Lower leg skin (tissue), 4 donors: ENCODE measurements around the gene FANCL. TPM values are rescaled to one million over a fixed set of nuclear protein-coding genes. Genes with fewer than 3 reads are reported as not detected.
"Not testable (repeated sequence)": the region's sequence is repeated elsewhere in the genome, so short reads cannot be mapped to it uniquely, and the experiment has no call there.

Experiments used
- DNase-seq, 2 donors: peaks; one replicate each; pipeline ENCODE4 v3.0.0-alpha.2; 2019; ENCODE audit warnings: low spot score in 2 of 2
- H3K4me3 ChIP-seq: fragments of 200-600 bp; sonication (generic); 2 replicates; pipeline ENCODE4 v1.5.1; 2017; ENCODE audit warnings: mild to moderate bottlenecking, low read depth; ENCODE audit not compliant: poor library complexity, severe bottlenecking
- POLR2A ChIP-seq, 2 donors: fragments of 450-650 bp; IDR thresholded peaks; one replicate each; pipeline ENCODE4 v1.6.1; 2016 to 2017; ENCODE audit warnings: antibody characterized with exemption in 2 of 2, mild to moderate bottlenecking in 1 of 2, moderate library complexity in 1 of 2
- WGBS, 2 donors: methylation state at CpG; one replicate each; pipeline ENCODE4 v1.1.5; 2018; 5-methylcytosine and 5-hydroxymethylcytosine counted together
- intact Hi-C: fragments of 100-400 bp; cut with DNase I; formaldehyde crosslinking; loops from one replicate; pipeline ENCODE4 v1.15.0; 2023; ENCODE audit warnings: low total_unique reads
- total RNA-seq, 4 donors: library from RNA; depleted of rRNA; stranded (reverse); fragments of >200 nt; gene quantifications; one replicate each; pipeline ENCODE4 v1.1.0, GENCODE V29; 2016
- TF ChIP-seq, protein P1 (sequence below), 3 donors: fragments of 450-650 bp; IDR thresholded peaks; one replicate each; pipeline ENCODE4 v1.5.1; 2016; ENCODE audit warnings: antibody characterized with exemption in 3 of 3, mild to moderate bottlenecking in 3 of 3, moderate library complexity in 2 of 3

Gene FANCL
- total RNA-seq, 4 donors from 2014 or later = 8.2 to 11.1 (median 9.3) TPM

GRCh38 chr2:58195662-58196061 is 45.5 kb downstream of the FANCL start:
- DNase-seq = no peak
- intact Hi-C loops = no loop called here
- H3K4me3 ChIP-seq = no peak overlapping the region
- TF ChIP-seq, protein P1, sequence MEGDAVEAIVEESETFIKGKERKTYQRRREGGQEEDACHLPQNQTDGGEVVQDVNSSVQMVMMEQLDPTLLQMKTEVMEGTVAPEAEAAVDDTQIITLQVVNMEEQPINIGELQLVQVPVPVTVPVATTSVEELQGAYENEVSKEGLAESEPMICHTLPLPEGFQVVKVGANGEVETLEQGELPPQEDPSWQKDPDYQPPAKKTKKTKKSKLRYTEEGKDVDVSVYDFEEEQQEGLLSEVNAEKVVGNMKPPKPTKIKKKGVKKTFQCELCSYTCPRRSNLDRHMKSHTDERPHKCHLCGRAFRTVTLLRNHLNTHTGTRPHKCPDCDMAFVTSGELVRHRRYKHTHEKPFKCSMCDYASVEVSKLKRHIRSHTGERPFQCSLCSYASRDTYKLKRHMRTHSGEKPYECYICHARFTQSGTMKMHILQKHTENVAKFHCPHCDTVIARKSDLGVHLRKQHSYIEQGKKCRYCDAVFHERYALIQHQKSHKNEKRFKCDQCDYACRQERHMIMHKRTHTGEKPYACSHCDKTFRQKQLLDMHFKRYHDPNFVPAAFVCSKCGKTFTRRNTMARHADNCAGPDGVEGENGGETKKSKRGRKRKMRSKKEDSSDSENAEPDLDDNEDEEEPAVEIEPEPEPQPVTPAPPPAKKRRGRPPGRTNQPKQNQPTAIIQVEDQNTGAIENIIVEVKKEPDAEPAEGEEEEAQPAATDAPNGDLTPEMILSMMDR (IDR thresholded peaks at IDR 0.05) = no peak
- TF ChIP-seq POLR2A (IDR thresholded peaks at IDR 0.05) = no peak
- WGBS, 2 donors = 92 to 97% methylated on average over 1 of the region's 1 CpG

GRCh38 chr2:58194458-58194857 is 46.7 kb downstream of the FANCL start:
- 87 to 95% methylated on average over 2 of the region's 2 CpGs for WGBS, 2 donors
- no peak overlapping the region for H3K4me3 ChIP-seq
- DNase-seq = no peak
- no peak for TF ChIP-seq POLR2A (IDR thresholded peaks at IDR 0.05)
- TF ChIP-seq, protein P1 (IDR thresholded peaks at IDR 0.05) = no peak
- intact Hi-C loops = no loop called here

- H3K4me3 ChIP-seq, intact Hi-C loops, DNase-seq: not testable (repeated sequence)
- WGBS, 2 donors = 94 to 98% methylated on average over 6 of the region's 6 CpGs
Observed at GRCh38 chr2:58187022-58187421, 54.1 kb downstream of the FANCL start.

GRCh38 chr2:58186501-58186900 is 54.6 kb downstream of the FANCL start:
- 80 to 89% methylated on average over 4 of the region's 4 CpGs for WGBS, 2 donors

GRCh38 chr2:58182527-58182926 is 58.6 kb downstream of the FANCL start:
- TF ChIP-seq POLR2A (IDR thresholded peaks at IDR 0.05) = no peak
- TF ChIP-seq, protein P1 (IDR thresholded peaks at IDR 0.05) = no peak
- 89 to 97% methylated on average over 1 of the region's 1 CpG for whole genome bisulfite sequencing, 2 donors
- no peak for DNase-seq
- H3K4me3 ChIP-seq = no peak overlapping the region
- intact Hi-C loops = no loop called here

More at GRCh38 chr2:58186501-58186900, 54.6 kb downstream of the FANCL start:
- no peak for TF ChIP-seq POLR2A (IDR thresholded peaks at IDR 0.05)
- TF ChIP-seq, protein P1 (IDR thresholded peaks at IDR 0.05) = no peak
- H3K4me3 ChIP-seq = no peak overlapping the region
- intact Hi-C loops = no loop called here
- no peak for DNase-seq

- H3K4me3 ChIP-seq = no peak overlapping the region
- DNase-seq = no peak
- WGBS, 2 donors = 96 to 100% methylated on average over 5 of the region's 5 CpGs
- intact Hi-C loops = no loop called here
- no peak for TF ChIP-seq POLR2A (IDR thresholded peaks at IDR 0.05)
- TF ChIP-seq, protein P1 (IDR thresholded peaks at IDR 0.05) = no peak
Observed at GRCh38 chr2:58180635-58181034, 60.5 kb downstream of the FANCL start.

- WGBS, 2 donors = 97 to 98% methylated on average over 3 of the region's 3 CpGs
- H3K4me3 ChIP-seq, DNase-seq, intact Hi-C loops: not testable (repeated sequence)
Observed at GRCh38 chr2:58180175-58180574, 61.0 kb downstream of the FANCL start.

DNA sequence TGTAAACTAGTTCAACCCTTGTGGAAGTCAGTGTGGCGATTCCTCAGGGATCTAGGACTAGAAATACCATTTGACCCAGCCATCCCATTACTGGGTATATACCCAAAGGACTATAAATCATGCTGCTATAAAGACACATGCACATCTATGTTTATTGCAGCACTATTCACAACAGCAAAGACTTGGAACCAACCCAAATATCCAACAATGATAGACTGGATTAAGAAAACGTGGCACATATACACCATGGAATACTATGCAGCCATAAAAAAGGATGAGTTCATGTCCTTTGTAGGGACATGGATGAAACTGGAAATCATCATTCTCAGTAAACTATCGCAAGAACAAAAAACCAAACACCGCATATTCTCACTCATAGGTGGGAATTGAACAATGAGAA is 63.9 kb downstream of the FANCL start:
- WGBS, 2 donors = 87 to 93% methylated on average over 2 to 3 of the region's 4 CpGs
- DNase-seq, intact Hi-C loops, H3K4me3 ChIP-seq: not testable (repeated sequence)

DNA sequence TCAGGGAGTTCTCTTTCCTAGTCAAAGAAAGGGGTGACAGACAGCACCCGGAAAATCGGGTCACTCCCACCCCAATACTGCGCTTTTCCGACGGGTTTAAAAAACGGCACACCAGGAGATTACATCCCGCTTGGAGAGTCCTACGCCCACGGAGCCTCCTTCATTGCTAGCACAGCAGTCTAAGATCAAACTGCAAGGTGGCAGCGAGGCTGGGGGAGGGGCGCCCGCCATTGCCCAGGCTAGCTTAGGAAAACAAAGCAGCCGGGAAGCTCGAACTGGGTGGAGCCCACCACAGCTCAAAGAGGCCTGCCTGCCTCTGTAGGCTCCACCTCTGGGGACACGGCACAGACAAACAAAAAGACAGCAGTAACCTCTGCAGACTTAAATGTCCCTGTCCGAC is 69.3 kb downstream of the FANCL start:
- H3K4me3 ChIP-seq, DNase-seq, intact Hi-C loops: not testable (repeated sequence)
- 96 to 98% methylated on average over 16 of the region's 16 CpGs for WGBS, 2 donors

DNA sequence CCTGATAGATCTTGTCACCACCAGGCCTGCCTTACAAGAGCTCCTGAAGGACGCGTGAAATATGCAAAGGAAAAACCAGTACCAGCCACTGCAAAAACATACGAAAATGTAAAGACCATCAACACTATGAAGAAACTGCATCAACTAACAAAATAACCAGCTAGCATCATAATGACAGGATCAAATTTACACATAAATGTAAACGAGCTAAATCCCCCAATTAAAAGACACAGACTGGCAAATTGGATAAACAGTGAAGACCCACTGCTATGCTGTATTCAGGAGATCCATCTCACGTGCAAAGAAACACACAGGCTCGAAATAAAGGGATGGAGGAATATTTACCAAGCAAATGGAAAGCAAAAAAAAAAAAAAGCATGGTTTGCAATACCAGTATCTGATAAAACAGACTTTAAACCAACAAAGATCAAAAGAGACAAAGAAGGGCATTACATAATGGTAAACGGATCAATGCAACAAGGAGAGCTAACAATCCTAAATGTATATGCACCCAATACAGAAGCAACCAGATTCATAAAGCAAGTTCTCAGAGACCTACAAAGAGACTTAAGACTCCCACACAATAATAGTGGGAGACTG is 70.7 kb downstream of the FANCL start:
- intact Hi-C loops, DNase-seq, H3K4me3 ChIP-seq: not testable (repeated sequence)
- 94 to 97% methylated on average over 7 of the region's 7 CpGs for WGBS, 2 donors
